Adrenal gland (tissue), 12 donors: ENCODE measurements around the gene SGK2. TPM values are rescaled to one million over a fixed set of nuclear protein-coding genes. Genes with fewer than 3 reads are reported as not detected.
A peak's percentile ranks its signal among the peaks of the same experiment; 100 is the strongest.

Source experiments
- DNase-seq, 7 donors: peaks; one replicate each; pipeline ENCODE4 v3.0.0-alpha.2; 2019 to 2020
- H3K27ac ChIP-seq, 5 donors: fragments of 200-600 bp; sonication (generic) in 4 of 5; 1 replicate in 3 of 5; 2 replicates in 2 of 5; pipeline versions ENCODE4 v1.5.1 to v1.8.0; 2016 to 2020; ENCODE audit warnings: mild to moderate bottlenecking in 1 of 5
- H3K27me3 ChIP-seq: fragments of 200-600 bp; 2 replicates; pipeline ENCODE4 v1.8.0; 2021
- H3K36me3 ChIP-seq, 2 donors: fragments of 200-600 bp; replicated peaks in 1 of 2; 1 replicate in 1 of 2; 2 replicates in 1 of 2; pipeline versions ENCODE4 v1.5.1 to v1.8.0; 2018 to 2022
- H3K4me1 ChIP-seq, 2 donors: fragments of 200-600 bp; replicated peaks in 1 of 2; 1 replicate in 1 of 2; 2 replicates in 1 of 2; pipeline versions ENCODE4 v1.5.1 to v1.8.0; 2018 to 2021
- H3K4me3 ChIP-seq, 4 donors: fragments of 200-600 bp; sonication (generic) in 3 of 4; one replicate each; pipeline ENCODE4 v1.5.1; 2016 to 2018
- H3K9me3 ChIP-seq, 3 donors: fragments of 200-600 bp; sonication (generic) in 1 of 3; replicated peaks in 1 of 3; 1 replicate in 2 of 3; 2 replicates in 1 of 3; pipeline versions ENCODE4 v1.5.1 to v1.8.0; 2016 to 2021
- CTCF ChIP-seq, 6 experiments: fragments of 450-650 bp in 4 of 6; fragments of 200-600 bp in 2 of 6; sonication (generic) in 1 of 6; IDR thresholded peaks; 1 replicate in 5 of 6; 2 replicates in 1 of 6; pipeline versions ENCODE4 v1.5.1 to v1.8.0; 2016 to 2021; ENCODE audit warnings: antibody characterized with exemption in 6 of 6, mild to moderate bottlenecking in 2 of 6, moderate library complexity in 1 of 6
- POLR2A ChIP-seq, 2 donors: fragments of 450-650 bp; IDR thresholded peaks; one replicate each; pipeline ENCODE4 v1.6.1; 2017; ENCODE audit warnings: antibody characterized with exemption in 2 of 2, mild to moderate bottlenecking in 2 of 2, moderate library complexity in 1 of 2
- WGBS, 4 donors: extraction: QIAGEN DNeasy Blood & Tissue Kit in 2 of 4; methylation state at CpG; one replicate each; pipeline versions ENCODE4 v1.1.5 to v1.1.7; 2013 to 2017; 5-methylcytosine and 5-hydroxymethylcytosine counted together
- intact Hi-C, 2 donors: fragments of 100-400 bp; cut with DNase I; formaldehyde crosslinking; loops; one replicate each; pipeline versions ENCODE4 v1.14.1 to v1.15.0; 2022 to 2023
- polyA plus RNA-seq, 3 donors: library from polyadenylated mRNA; stranded (reverse); fragments of 200-250 nt in 2 of 3; fragments of 350-450 nt in 1 of 3; fragmentation: Illumina TruSeq in 1 of 3; extraction: RNeasy Lipid Tissue Mini Kit (QIAGEN cat#74804) in 1 of 3; gene quantifications; one replicate each; pipeline ENCODE4 v1.2.3, GENCODE V29; 2013 to 2014
- total RNA-seq, 9 donors: library from RNA; depleted of rRNA in 4 of 9; stranded (reverse); fragments of >200 nt in 4 of 9; fragments of 120-200 nt in 1 of 9; fragmentation: NEBNext Ultra II Directional in 1 of 9; extraction: Animal tissue kit (Norgen Biotek cat#: 25700) in 1 of 9; gene quantifications; one replicate each; pipeline versions ENCODE4 v1.1.0 to v1.2.4, GENCODE V29; 2013 to 2023
- donor health status: healthy with polysubstance abuse.
- donor health status: Bipolar disorder and iron deficiency.
- donor health status: DM: yes; HTN: yes; CAD: no.
- donor health status: DM: no; HTN: no; CAD: no.
- donor health status: DM: no; HTN: no; CAD: no.
- donor health status: DM: yes; HTN: yes; CAD: no.

SGK2 gene
- total and polyA plus RNA-seq, 12 donors, result 0.38 to 4.9 (median 1.3) TPM; not detected in 2

- H3K36me3 ChIP-seq, result no peaks in the 10 kb centered on the region
- intact Hi-C loops, result loop anchor here (5.0 to 10.0 kb wide), 3 partner anchors 157 to 552 kb away; no protein-coding TSS in a partner anchor
Observed at GRCh38 chr20:43535370-43536004, 23.3 kb upstream of the SGK2 start.

GRCh38 chr20:43536041-43536816, 22.6 kb upstream of the SGK2 start:
- peak in 1 of 7 donors; percentile 12 for DNase-seq
- intact Hi-C loops, result loop anchor here (5.0 to 10.0 kb wide), 3 partner anchors 156 to 551 kb away; no protein-coding TSS in a partner anchor
- WGBS, 4 donors, result 89 to 93% (median 90%) methylated on average over 13 to 19 of the region's 19 CpGs
- H3K4me1 ChIP-seq, result peaks cover 0 to 4% of the 10 kb centered on the region in 2 donors
- TF ChIP-seq CTCF (IDR thresholded peaks at IDR 0.05) (no peak), POLR2A (IDR thresholded peaks at IDR 0.05) (no peak)
- H3K27me3 ChIP-seq, result no peaks in the 10 kb centered on the region
- H3K9me3 ChIP-seq, result no peaks in the 10 kb centered on the region
- no peaks in the 10 kb centered on the region for H3K36me3 ChIP-seq
- H3K4me3 ChIP-seq, result no peak overlapping the region
- H3K27ac ChIP-seq, result peak overlapping the region in 2 of 5 donors; percentile 4 to 10

More at GRCh38 chr20:43535370-43536004, 23.3 kb upstream of the SGK2 start:
- Histone ChIP-seq H3K4me1 (peaks cover 0 to 4% of the 10 kb centered on the region in 2 donors), H3K27ac (no peak overlapping the region), H3K4me3 (no peak overlapping the region), H3K9me3 (no peaks in the 10 kb centered on the region), H3K27me3 (no peaks in the 10 kb centered on the region)
- TF ChIP-seq POLR2A (IDR thresholded peaks at IDR 0.05) (no peak), CTCF (IDR thresholded peaks at IDR 0.05) (no peak)
- 70 to 90% (median 86%) methylated on average over 5 to 7 of the region's 7 CpGs for whole genome bisulfite sequencing, 4 donors
- peak in 1 of 7 donors; percentile 7 for DNase-seq

GRCh38 chr20:43536817-43537440, 21.9 kb upstream of the SGK2 start:
- intact Hi-C loops, result loop anchor here (5.0 to 10.0 kb wide), 3 partner anchors 155 to 550 kb away; no protein-coding TSS in a partner anchor
- peak overlapping the region in 2 of 5 donors; percentile 4 to 10 for H3K27ac ChIP-seq
- no peaks in the 10 kb centered on the region for H3K9me3 ChIP-seq
- peaks cover 0 to 4% of the 10 kb centered on the region in 2 donors for H3K4me1 ChIP-seq
- TF ChIP-seq POLR2A (IDR thresholded peaks at IDR 0.05), result no peak
- no peak for TF ChIP-seq CTCF (IDR thresholded peaks at IDR 0.05)
- peak in 6 of 7 donors; percentile 23 to 72 (median 48) for DNase-seq
- no peak overlapping the region for H3K4me3 ChIP-seq
- WGBS, 4 donors, result 50 to 62% (median 57%) methylated on average over 1 to 2 of the region's 2 CpGs
- H3K27me3 ChIP-seq, result no peaks in the 10 kb centered on the region
- H3K36me3 ChIP-seq, result no peaks in the 10 kb centered on the region
